ENCODE data around the gene MCEE. TPM values are rescaled to one million over a fixed set of nuclear protein-coding genes. Genes with fewer than 3 reads are reported as not detected.

Gene MCEE
- total RNA-seq = 15.2 and 23.4 TPM in 2 replicates

GRCh38 chr2:71130152-71130904 is at the start of gene MCEE, which contains the start of gene MPHOSPH10:
MCEE (minus strand) TSS chr2:71130229; CDS start chr2:71130219, 10 bp downstream.
MPHOSPH10 (plus strand) TSS chr2:71130634; CDS start chr2:71130666, 32 bp downstream.

GRCh38 chr2:71068218-71069035 is 61.6 kb downstream of the MCEE start, which contains the start of gene NAGK:
NAGK (plus strand) TSS chr2:71068648; CDS start chr2:71068684, 36 bp downstream.

Other genes starting within 250 kb of the MCEE start
- gene VAX2, start 229.7 kb downstream of the MCEE start, total RNA-seq = 1.7 and 7.1 TPM in 2 replicates
- under 0.01 TPM in 1 of 2 replicates, not detected in the other for gene ATP6V1B1, start 194.3 kb downstream of the MCEE start, total RNA-seq
- 3.2 TPM in 1 of 2 replicates, not detected in the other for gene ANKRD53, start 151.6 kb downstream of the MCEE start, total RNA-seq
- 47.6 and 80.5 TPM in 2 replicates for gene TEX261, start 135.4 kb downstream of the MCEE start, total RNA-seq
- 144 and 181 TPM in 2 replicates for gene NAGK, start 61.6 kb downstream of the MCEE start, total RNA-seq
- 10.1 and 13.1 TPM in 2 replicates for gene MPHOSPH10, start 405 bp upstream of the MCEE start, total RNA-seq
- 0.71 and 0.86 TPM in 2 replicates for gene PAIP2B, start 96.9 kb upstream of the MCEE start, total RNA-seq
- 27.4 and 55.3 TPM in 2 replicates for gene ZNF638, start 201.6 kb upstream of the MCEE start, total RNA-seq

Measured in myometrial cell (primary cell).